GM18909 (cell line): ENCODE measurements around the gene SLC25A26.
"Not testable (repeated sequence)": the region's sequence is repeated elsewhere in the genome, so short reads cannot be mapped to it uniquely, and the experiment has no call there.

ENCODE experiments used
- ATAC-seq: cut with Tn5 transposase; IDR thresholded peaks from one replicate; pipeline ENCODE4 v1.9.1; 2021; ENCODE audit warnings: mild to moderate bottlenecking; ENCODE audit not compliant: unreplicated experiment, poor library complexity

SLC25A26 gene

GRCh38 chr3:66267031-66267430, 46.2 kb downstream of the SLC25A26 start:
- peak; percentile 52 for ATAC-seq

- ATAC-seq = no peak
These were observed 47.1 kb downstream of the SLC25A26 start for GRCh38 chr3:66267906-66268305.

GRCh38 chr3:66268864-66269263, 48.1 kb downstream of the SLC25A26 start:
- no peak for ATAC-seq

DNA sequence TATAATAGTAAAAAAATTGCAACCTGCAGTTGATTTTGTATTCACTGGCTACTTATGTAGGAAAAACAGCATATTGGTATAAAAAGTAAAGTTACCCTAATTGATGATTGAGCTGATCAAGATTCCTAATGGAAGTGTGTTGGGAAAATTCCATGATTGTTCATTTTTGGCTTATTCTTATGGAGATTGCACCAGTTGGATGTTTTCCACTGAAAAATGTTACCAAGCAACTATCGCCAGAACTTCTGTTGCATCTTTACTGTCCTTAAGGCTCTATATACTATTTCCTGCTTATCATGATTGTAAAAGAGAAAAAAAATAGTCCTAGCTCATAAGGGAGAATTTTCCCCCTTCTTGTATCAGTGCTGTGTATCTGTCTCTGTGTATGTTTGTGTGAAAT, 48.6 kb downstream of the SLC25A26 start:
- no peak for ATAC-seq

DNA sequence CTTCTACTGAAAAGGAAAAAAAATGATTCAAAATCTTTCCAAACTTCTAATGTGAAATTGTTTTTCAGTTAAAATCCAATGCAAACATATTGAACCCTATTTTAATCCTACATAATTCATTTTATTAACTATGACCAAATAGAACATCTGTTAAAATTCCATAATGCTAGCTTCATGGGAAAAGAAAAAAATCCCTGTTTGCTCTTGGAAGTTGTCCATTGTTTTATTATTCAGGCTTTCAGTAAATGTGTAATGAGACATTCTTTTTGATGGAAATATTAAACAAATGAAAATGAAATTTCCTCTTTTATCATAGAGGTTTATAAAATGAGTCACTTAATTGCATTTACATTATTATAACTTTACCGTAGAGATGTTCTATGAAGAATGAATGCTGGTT, 49.5 kb downstream of the SLC25A26 start:
- ATAC-seq = no peak

DNA sequence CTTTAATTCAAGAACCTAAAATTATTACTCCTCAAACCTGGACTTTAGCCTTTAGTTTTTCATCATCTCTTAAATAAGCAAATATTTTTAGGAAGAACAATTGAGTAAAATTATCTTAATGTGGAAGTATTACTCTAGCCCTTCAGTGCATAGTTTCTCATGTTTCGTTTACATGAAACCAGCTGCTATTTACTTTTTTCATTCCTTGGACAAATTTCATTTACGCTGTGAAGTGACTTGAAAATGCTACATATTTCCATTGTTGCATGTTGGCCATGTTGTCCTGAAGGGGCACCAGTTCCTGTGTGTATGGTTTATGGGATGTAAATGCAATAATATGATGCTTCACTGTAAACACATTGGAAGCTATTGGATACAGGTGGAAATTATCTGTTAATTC, 49.9 kb downstream of the SLC25A26 start:
- ATAC-seq = no peak

DNA sequence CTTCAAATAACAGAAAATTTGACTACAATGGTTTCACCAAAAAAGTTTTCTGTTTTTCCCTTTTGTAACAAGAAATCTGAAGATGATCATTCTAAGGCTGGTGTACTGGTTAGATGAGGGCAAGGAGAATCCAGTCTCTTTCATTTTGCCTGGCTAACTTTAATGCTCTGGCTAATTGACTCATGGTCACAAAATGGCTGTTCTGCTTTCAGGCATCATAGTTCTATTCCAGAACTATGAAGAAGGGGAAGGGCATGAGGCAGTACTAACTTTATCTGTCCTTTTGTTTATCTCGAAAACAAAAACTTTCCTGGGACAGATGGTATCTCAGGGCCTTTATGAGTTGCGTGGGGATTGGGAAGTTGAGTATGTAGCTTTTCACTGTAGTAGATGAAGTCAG, 50.4 kb downstream of the SLC25A26 start:
- no peak for ATAC-seq

DNA sequence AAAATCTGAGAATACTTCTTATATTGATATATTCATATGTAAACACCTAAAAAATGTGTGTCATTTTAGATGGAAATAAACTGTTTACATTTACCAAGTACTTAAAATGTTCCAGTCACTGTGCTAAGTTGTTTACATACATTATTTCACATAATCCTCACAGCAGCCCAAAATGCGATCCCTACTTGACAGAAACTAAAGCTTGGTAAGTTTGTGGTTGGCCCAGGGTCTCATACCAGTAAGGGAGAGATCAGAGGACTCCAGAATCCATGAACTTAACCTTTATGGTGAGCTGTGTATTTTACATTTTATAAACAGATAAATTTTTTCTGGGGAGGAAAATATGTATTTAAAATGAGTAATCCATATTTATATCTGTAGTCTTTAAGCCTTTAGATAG, 51.2 kb downstream of the SLC25A26 start:
- ATAC-seq = no peak

DNA sequence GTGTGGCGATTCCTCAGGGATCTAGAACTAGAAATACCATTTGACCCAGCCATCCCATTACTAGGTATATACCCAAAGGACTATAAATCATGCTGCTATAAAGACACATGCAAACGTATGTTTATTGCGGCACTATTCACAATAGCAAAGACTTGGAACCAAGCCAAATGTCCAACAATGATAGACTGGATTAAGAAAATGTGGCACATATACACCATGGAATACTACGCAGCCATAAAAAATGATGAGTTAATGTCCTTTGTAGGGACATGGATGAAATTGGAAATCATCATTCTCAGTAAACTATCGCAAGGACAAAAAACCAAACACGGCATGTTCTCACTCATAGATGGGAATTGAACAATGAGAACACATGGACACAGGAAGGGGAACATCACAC, 54.0 kb downstream of the SLC25A26 start:
- not testable (repeated sequence) for ATAC-seq

- peak; percentile 60 for ATAC-seq
These were observed 56.0 kb downstream of the SLC25A26 start for GRCh38 chr3:66276705-66277274.

GRCh38 chr3:66279168-66279567, 58.4 kb downstream of the SLC25A26 start:
- ATAC-seq = no peak

GRCh38 chr3:66280304-66280703, 59.5 kb downstream of the SLC25A26 start:
- no peak for ATAC-seq

GRCh38 chr3:66291922-66292321, 71.1 kb downstream of the SLC25A26 start:
- not testable (repeated sequence) for ATAC-seq

GRCh38 chr3:66297260-66297873, 76.6 kb downstream of the SLC25A26 start:
- ATAC-seq = no peak

- ATAC-seq = no peak
These were observed 77.1 kb downstream of the SLC25A26 start for GRCh38 chr3:66297900-66298299.

DNA sequence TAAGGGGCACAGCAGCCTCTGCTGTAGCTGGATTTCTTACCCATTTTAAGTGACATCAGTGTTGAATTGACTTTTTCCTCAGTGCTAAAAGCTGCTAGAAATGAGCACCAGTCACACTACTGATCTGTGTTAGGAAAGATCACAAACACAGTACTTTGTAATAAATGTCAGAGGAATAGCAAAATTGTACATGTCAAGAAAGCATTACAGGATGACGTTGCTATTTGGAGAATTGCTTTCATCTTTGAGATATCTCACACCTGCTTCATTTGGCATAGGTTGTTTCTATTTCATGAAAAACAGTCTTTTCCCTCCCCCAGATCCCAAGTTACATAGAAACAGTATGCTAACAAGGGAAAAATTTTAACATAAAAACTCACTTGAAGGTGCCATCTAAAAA, 77.8 kb downstream of the SLC25A26 start:
- no peak for ATAC-seq

DNA sequence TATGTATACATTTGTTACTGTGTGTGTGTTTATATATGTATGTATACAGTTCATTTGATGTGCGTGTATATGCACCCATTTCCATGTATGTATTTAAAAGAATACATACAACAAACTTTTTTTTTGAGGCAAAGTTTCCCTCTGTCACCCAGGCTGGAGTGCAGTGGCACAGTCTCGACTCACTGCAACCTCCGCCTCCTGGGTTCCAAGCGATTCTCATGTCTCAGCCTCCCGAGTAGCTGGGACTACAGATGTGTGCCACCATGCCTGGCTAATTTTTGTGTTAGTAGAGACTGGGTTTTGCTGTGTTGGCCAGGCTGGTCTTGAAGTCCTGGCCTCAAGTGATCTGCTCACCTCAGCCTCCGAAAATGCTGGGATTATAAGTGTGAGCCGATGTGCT, 78.3 kb downstream of the SLC25A26 start:
- ATAC-seq = not testable (repeated sequence)

GRCh38 chr3:66299891-66300290, 79.1 kb downstream of the SLC25A26 start:
- no peak for ATAC-seq

- ATAC-seq = peak; percentile 79
These were observed 81.5 kb downstream of the SLC25A26 start for GRCh38 chr3:66302288-66302687.

GRCh38 chr3:66303491-66303901, 82.7 kb downstream of the SLC25A26 start:
- ATAC-seq = peak; percentile 71

GRCh38 chr3:66304293-66304692, 83.5 kb downstream of the SLC25A26 start:
- no peak for ATAC-seq

DNA sequence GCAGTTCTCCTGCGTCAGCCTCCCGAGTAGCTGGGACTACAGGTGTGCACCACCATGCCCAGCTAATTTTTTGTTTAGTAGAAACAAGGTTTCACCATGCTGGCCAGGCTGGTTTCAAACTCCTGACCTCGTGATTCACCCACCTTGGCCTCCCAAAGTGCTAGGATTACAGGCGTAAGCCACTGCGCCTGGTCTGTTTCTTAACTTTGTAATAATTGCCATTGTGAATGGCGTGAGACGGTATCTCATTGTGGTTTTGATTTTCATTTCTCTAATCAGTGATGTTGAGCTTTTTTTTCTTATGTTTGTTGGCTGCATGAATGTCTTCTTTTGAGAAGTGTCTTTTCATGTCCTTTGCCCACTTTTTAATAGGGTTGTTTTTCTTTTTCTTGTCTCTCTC, 85.3 kb downstream of the SLC25A26 start:
- ATAC-seq = not testable (repeated sequence)
